GM18508 (cell line): ENCODE data around the gene CX3CL1.

ENCODE experiments used
- ATAC-seq: cut with Tn5 transposase; IDR thresholded peaks from one replicate; pipeline ENCODE4 v1.9.1; 2021; ENCODE audit warnings: moderate number of reproducible peaks; ENCODE audit not compliant: insufficient read depth, unreplicated experiment

CX3CL1 gene

DNA sequence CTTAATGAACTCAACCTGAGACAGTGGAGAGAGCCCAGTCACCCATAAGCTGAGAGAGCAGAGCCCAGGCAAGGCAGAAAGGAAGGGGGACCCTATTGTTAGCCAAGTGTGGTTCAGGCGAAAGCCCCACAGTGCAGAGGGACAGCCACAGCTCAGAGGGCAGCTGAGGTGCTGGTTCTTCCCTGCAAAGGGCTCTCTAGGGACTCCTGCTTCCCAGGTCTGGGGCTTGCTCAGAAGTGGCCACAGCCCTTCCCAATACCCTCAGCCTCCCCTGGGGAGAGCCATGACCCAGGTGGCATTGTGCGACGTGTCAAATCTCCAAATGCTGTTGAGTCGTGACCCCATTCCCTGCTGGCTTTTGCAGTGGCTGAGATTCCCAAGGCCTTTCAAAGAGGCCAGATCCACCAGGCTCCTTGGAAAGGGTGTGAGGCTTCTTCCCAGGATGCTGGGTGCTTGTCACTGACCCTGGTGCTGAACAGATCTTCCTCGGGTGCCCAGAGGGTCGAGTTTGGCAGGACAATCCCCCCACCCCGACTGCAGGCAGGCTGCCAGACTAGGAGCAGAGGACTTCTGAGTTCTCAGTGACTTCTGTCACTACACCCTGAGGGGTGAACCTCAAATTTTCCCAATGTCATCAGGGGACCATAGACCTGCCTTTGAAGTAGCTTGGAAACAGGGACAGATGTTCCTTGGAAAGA, 29.8 kb downstream of the CX3CL1 start:
- no peak for ATAC-seq

- ATAC-seq, result no peak
Measured at GRCh38 chr16:57403965-57404817, 31.9 kb downstream of the CX3CL1 start, which contains the start of gene CCL17. Gene CCL17, plus strand, starts transcription at chr16:57404767. Its CDS starts 9,166 bp downstream, at chr16:57413933.

- no peak for ATAC-seq
Measured at GRCh38 chr16:57405097-57405496, 32.8 kb downstream of the CX3CL1 start.

DNA sequence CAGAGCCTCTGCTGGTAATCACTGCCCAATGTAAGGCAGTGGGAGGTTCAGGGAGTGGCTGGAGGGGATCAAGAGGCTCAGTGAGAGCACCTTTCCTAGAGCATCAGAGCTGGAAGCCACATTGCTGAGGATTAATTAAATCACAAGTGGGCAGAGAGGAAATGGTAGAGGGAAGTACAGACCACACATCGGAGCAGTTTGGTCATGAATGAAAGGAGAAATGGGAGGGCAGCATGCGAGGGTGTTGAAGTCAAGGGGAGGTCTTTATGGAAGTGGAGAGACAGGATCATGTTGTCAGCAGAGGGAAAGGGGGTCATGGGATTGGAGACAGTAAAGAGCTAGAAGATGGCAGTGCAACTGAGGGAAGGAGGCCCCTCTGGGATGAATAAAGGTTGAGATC, 34.6 kb downstream of the CX3CL1 start:
- no peak for ATAC-seq

DNA sequence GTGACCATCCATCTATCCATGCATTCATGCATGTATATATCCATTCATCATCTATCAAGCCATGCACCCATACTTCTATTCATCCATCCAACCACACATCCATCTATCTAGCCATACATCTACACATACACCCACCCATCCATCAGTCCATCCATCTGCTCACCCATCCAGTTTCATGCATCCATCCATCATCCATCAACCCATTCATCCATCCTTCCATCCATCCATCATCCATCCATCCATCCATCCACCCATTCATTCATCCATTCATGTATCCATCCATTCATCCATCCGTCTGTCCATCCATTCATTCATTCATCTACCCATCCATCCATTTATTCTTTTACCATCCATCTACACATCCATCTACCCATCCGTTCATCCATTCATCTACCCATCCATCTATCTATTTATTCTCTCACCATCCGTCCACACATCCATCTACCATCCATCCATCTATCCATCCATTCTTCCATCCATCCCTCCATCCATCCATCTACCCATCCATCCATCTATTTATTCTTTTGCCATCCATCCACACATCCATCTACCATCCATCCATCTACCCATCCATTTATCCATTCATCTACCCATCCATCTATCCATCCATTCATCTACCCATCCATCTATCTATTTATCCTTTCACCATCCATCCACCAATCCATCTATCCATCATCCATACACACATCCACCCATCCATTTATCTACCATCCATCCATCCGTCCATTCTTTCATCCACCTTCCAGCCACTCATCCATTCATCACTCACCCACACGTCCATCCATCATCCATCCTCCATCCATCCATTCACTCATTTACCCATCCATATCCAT, 35.4 kb downstream of the CX3CL1 start:
- ATAC-seq, result no peak

DNA sequence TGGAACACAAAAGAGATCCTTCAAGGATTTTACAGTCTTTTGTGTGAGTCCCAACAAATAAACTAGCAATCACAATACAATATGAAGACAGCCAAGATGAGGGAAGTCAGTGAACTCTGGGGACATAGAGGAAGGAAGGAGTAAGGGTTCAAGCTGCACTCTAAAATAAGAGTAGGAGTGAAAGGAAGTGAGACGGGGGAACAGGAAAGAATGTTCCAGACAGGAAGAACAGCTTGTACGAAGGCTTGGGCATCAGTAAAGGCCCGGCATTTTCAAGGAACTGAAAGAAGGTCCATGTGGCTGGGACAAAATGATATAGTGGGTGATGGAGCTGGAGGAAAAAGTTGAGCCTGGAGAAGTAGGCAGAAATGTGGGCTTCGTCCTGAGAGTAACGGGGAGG, 36.8 kb downstream of the CX3CL1 start:
- ATAC-seq, result no peak

DNA sequence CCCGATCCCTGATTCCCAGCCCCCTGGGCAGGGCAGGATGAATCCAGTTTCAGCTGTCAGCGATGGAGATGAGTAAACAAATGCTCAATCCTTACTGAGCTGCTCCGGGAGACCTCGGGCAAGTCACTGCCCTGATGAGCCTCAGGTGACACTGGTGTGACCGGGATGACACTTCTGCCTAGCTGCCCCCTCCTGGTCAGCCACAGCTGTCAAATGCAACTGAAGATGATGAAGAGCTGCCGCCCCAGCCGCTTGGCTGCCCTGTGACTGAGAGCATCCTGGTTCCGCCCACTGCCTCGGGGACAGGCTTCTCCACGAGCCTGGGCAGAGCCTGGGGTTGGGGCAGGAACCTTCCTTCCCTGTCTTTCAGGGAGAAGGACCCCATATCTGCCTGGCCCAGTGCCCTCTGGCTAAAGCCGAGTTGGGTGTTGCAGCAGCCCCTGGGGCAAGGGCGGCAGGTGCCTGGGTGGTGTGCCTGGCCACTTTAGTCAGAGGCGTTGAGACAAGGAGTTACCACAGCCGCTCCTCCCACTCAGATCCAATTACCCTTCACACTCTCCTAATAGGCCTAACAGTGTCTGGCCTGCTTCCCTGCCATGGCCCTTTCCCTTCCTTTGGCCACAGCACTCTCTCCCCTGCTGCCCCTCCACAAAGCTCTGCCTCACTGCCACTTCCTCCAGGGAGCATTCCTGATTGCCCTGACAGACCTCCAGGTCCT, 37.7 kb downstream of the CX3CL1 start:
- ATAC-seq, result no peak

- ATAC-seq, result no peak
Measured at GRCh38 chr16:57411362-57411976, 39.2 kb downstream of the CX3CL1 start.

DNA sequence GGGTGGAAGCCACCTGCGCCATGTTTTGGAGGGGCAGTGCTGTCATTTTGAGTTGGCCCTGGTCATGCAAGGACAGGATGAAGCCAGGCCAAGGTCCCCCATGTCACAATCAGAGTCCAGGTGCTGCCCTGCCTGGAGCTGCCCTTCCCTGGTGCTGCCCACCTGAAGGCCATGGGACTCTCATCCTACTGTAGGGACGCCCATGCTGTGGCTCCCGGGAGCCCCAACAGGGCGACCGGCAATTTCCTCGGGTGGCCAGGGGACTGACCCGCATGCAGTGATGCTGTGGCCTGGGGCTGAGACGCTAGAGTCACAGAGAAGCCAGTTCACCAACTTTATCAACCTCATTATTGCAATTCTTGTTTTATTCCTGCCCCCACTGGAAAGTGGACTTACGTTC, 40.3 kb downstream of the CX3CL1 start:
- no peak for ATAC-seq

- no peak for ATAC-seq
Measured at GRCh38 chr16:57413301-57413730, 41.0 kb downstream of the CX3CL1 start.

GRCh38 chr16:57413733-57414132, 41.4 kb downstream of the CX3CL1 start:
- no peak for ATAC-seq

DNA sequence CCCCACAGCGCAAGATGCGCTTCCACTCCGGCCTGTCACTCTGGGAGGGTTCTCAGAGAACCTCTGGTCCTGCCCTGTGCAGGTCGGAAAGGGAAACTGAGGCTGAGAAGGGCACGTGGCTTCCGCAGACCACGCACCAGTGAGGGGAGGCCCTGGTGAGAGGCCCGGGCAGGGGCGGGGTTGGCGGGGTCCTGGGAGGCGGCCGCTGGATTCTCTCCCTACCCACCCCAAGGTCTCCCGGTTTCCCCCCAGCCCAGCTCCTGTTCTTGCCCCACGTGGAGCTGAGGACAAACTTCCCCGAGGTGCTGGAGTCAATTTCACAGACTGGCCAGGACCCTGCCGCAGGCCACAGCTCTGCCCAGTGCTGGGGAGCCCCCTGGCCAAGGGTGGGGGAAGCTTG, 43.8 kb downstream of the CX3CL1 start:
- ATAC-seq, result no peak

DNA sequence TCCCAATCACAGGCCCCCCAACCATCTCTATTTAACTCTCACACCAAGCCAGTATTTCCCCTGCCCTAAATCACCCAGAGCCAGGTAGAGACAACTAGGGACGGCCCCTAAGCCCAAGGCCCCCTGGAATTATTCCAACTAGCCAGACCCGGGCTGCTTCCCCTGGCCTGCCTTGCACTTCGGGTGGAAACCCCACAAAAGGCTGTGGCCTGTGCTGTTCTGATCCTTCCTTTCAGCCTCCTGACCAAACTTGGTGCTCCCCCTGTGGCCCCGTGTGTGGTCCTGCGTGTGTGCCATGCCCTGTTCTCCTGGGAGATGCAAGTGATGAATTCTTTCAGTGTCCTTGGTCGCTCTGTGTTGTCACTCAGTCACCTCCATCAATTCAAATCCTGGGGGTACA, 47.2 kb downstream of the CX3CL1 start:
- ATAC-seq, result no peak

DNA sequence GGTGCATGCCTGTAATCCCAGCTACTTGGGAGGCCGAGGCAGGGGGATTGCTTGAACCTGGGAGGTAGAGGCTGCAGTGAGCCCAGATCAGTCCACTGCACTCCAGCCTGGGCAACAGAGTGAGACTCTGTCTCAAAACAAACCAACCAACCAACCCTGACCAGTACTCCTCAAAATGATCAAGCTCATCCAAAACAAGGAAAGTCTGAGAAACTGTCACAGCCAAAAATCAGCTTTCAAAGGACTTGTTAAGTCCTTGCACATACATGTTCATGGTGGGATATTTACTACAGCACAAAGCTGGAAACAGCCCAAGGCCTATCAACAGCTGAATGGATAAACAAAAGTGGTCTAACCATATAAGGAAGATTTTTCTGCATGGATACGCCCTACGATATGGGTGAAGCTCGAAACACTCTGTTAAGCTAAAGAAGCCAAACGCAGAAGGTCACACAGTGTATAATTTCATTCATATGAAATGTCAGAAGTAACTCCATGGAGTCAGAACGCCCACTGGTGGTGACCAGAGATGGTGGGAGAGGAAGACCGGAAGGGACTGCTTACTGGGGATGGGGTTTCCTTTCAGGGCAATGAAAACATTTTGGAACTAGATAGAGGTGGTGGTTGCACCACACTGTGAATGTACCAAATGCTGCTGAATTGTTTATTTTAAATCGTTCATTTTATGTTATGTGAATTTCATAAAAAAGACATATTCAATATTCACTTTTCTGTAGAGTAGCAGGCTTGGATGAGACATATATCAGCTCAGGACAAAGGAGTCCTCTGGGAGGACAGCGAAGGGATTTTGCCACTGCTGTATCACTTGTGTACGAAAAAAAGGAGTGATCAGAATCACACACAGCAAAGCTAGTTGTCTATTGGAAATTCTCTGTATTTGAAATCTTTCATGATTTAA, 50.0 kb downstream of the CX3CL1 start:
- ATAC-seq, result no peak

DNA sequence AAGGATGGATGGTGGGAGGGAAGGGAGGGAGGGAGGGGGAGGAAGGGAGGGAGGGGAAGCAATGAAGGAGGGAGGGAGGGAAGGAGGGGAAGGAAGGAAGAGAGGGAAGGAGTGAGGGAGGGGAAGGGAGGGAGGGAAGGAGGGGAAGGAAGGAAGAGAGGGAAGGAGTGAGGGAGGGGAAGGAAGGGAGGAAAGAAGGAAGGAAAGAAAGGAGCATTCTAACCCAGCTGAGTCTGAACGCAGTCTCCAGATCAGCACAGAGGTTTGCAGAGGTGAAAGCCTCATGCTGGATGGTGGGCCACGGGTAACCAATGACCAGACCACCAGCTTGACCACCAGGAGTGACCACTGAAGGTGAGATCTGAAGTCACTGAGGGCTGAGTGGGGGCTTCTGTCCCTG, 50.9 kb downstream of the CX3CL1 start:
- no peak for ATAC-seq

- no peak for ATAC-seq
Measured at GRCh38 chr16:57424583-57424982, 52.3 kb downstream of the CX3CL1 start.

DNA sequence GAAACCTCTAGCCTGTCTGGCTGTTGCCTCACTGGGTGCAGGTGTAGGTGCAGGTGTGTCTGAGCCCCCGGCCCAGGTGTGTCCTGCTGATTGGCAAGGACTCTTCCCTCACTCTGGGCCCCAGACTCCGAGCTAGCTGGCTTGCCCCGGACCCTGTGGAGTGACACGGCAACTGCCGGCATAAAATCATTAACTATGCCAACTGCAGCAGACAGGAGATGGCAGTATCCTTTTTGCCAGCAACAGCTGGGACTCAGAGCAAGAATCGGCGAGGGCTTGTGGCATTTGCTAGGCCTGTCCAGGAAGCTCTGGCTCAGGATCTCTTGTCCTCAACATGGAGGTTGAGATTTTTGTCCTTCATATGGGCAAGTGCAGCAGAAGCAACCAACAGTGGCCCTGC, 54.1 kb downstream of the CX3CL1 start:
- no peak for ATAC-seq

DNA sequence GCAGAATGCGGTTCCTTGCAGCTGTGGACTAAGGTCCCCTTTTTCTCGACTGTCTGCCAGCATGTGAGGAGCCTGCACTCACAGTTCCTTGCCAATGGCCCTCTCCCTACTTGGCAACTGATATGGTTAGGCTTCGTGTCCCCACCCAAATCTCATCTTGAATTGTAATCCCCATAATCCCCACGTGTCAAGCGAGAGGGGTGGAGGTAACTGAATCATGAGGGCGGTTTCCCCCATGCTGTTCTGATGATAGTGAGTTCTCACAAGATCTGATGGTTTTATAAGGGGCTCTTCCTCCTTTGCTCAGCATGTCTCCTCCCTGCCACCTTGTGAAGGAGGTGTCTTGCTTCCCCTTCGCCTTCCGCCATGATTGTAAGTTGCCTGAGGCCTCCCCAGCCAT, 55.0 kb downstream of the CX3CL1 start:
- ATAC-seq, result no peak

DNA sequence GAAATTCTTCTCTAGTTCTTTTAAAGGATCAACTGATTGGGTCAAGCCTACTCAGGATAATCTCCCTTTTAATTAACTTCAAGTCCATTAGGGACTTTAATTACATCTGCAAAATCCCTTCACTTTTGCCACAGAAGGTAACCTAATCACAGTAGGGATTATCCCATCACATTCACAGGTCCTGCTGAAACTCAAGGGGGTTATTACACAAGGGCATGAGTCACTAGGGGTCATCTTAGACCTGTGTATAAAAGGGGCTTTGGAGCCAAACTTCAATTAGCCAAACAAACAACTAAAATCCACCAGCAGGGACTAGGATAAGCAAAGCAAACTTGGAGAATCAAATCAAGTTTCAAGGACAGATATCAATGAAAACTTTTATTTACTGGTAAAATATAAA, 55.5 kb downstream of the CX3CL1 start:
- no peak for ATAC-seq
